GM12878 (cell line): ENCODE measurements around the gene ASNSD1. TPM values are rescaled to one million over a fixed set of nuclear protein-coding genes. Genes with fewer than 3 reads are reported as not detected.

ENCODE experiments used
- ATAC-seq: fragments of 200-7000 bp; cut with Tn5 transposase; 3 replicates; pipeline ENCODE4 v1.9.1; 2020; ENCODE audit warnings: mild to moderate bottlenecking, moderate library complexity
- BruUV-seq: library from RNA; stranded (reverse); fragments of 400-500 nt; replicated peaks from 2 replicates; lab custom pipeline; 2021; lab: Mats Ljungman, UMichigan
- CTCF ChIA-PET: fragments of 300-600 bp; sonication (Branson Sonifier 250); formaldehyde crosslinking; extraction: SDS; loops from one replicate; lab custom pipeline; 2021; ENCODE audit warnings: inconsistent platforms; lab: Yijun Ruan, JAX
- POLR2A ChIA-PET: fragments of 350-600 bp; formaldehyde crosslinking; extraction: SDS; loops from one replicate; lab custom pipeline; 2021; ENCODE audit warnings: inconsistent platforms; lab: Charles Lee
- RAD21 ChIA-PET: fragments of 300-600 bp; sonication (Branson Sonifier 250); formaldehyde crosslinking; loops from one replicate; lab custom pipeline; 2023; ENCODE audit warnings: antibody characterized with exemption; ENCODE audit not compliant: unreplicated experiment; lab: Charles Lee
- SMC1A ChIA-PET: fragments of 300-600 bp; sonication (Branson Sonifier 250); formaldehyde crosslinking; loops from one replicate; lab custom pipeline; 2023; ENCODE audit not compliant: unreplicated experiment, uncharacterized antibody; lab: Charles Lee
- DNase-seq: peaks from one replicate; pipeline ENCODE4 v3.0.0-alpha.2; 2011; ENCODE audit warnings: low read depth, low spot score
- FAIRE-seq: peaks from 3 replicates; lab custom pipeline; 2011; peaks lifted over from hg19 to GRCh38; lab: Jason Lieb, UNC
- H2AFZ ChIP-seq: 2 replicates; pipeline ENCODE4 v1.6.0; 2011; ENCODE audit warnings: low read depth, low read length, control low read depth; ENCODE audit not compliant: control insufficient read depth
- H3K27ac ChIP-seq: 2 replicates; pipeline ENCODE4 v1.5.1; 2011; ENCODE audit warnings: control low read depth; ENCODE audit not compliant: control insufficient read depth, insufficient read depth
- H3K27me3 ChIP-seq, 2 experiments: replicated peaks in 1 of 2; 2 replicates each; pipeline versions ENCODE4 v1.6.0 to v1.6.1; 2011; ENCODE audit warnings: low read length in 1 of 2; ENCODE audit not compliant: control insufficient read depth in 2 of 2, insufficient read depth in 2 of 2
- H3K36me3 ChIP-seq, 2 experiments: 2 replicates each; pipeline ENCODE4 v1.5.1; 2011; ENCODE audit warnings: low read length in 1 of 2; ENCODE audit not compliant: control insufficient read depth in 2 of 2, insufficient read depth in 2 of 2
- H3K4me1 ChIP-seq: 2 replicates; pipeline ENCODE4 v1.6.1; 2011; ENCODE audit warnings: mild to moderate bottlenecking, low read length, moderate library complexity, mixed read lengths; ENCODE audit not compliant: control insufficient read depth, insufficient read depth
- H3K4me2 ChIP-seq: 2 replicates; pipeline ENCODE4 v1.6.0; 2011; ENCODE audit warnings: control low read depth; ENCODE audit not compliant: control insufficient read depth, insufficient read depth
- H3K4me3 ChIP-seq: fragments of 200-600 bp; sonication (generic); 2 replicates; pipeline ENCODE4 v1.5.1; 2016
- H3K79me2 ChIP-seq: 2 replicates; pipeline ENCODE4 v1.6.0; 2011; ENCODE audit warnings: low read length; ENCODE audit not compliant: control insufficient read depth, insufficient read depth
- H3K9ac ChIP-seq: 2 replicates; pipeline ENCODE4 v1.8.0; 2011; ENCODE audit warnings: low read length, control low read depth, mixed read lengths; ENCODE audit not compliant: control insufficient read depth, insufficient read depth
- H3K9me3 ChIP-seq: replicated peaks from 3 replicates; pipeline ENCODE4 v1.5.1; 2011; ENCODE audit warnings: mild to moderate bottlenecking, low read length; ENCODE audit not compliant: control insufficient read depth, insufficient read depth
- H4K20me1 ChIP-seq: 2 replicates; pipeline ENCODE4 v1.6.0; 2011; ENCODE audit not compliant: control insufficient read depth, insufficient read depth
- CBFB ChIP-seq: IDR thresholded peaks from 2 replicates; pipeline ENCODE4 v1.6.1; 2016; ENCODE audit warnings: antibody characterized with exemption, low read depth
- CBX5 ChIP-seq: sonication (generic); IDR thresholded peaks from 2 replicates; pipeline ENCODE4 v1.6.1; 2016; ENCODE audit warnings: low read depth, moderate library complexity, mild to moderate bottlenecking, inconsistent platforms
- CEBPB ChIP-seq, 2 experiments: fragments of 150-350 bp in 1 of 2; IDR thresholded peaks; 2 replicates each; pipeline ENCODE4 v1.6.1; 2012 to 2014; ENCODE audit warnings: low read depth in 2 of 2, low read length in 2 of 2, borderline replicate concordance in 1 of 2, inconsistent platforms in 1 of 2
- HDAC6 ChIP-seq: fragments of 200-600 bp; sonication (generic); IDR thresholded peaks from one replicate; pipeline ENCODE4 v1.8.0; 2017; ENCODE audit warnings: antibody characterized with exemption; ENCODE audit not compliant: unreplicated experiment
- IRF3 ChIP-seq: fragments of 450-650 bp; IDR thresholded peaks from 2 replicates; pipeline ENCODE4 v1.6.1; 2014; ENCODE audit warnings: mild to moderate bottlenecking
- NKRF ChIP-seq: fragments of 450-650 bp; conservative IDR thresholded peaks from 2 replicates; pipeline ENCODE4 v1.6.1; 2017; ENCODE audit warnings: mild to moderate bottlenecking, moderate library complexity
- RAD51 ChIP-seq: fragments of 450-650 bp; IDR thresholded peaks from 2 replicates; pipeline ENCODE4 v1.6.1; 2016; ENCODE audit warnings: moderate library complexity, mild to moderate bottlenecking, inconsistent platforms
- RB1 ChIP-seq: fragments of 450-650 bp; formaldehyde crosslinking; IDR thresholded peaks from 2 replicates; pipeline ENCODE4 v1.6.1; 2017; ENCODE audit warnings: mild to moderate bottlenecking, borderline replicate concordance
- STAT1 ChIP-seq: fragments of 450-650 bp; conservative IDR thresholded peaks from 2 replicates; pipeline ENCODE4 v1.6.1; 2014; ENCODE audit warnings: antibody characterized with exemption, mild to moderate bottlenecking
- SUPT20H ChIP-seq: IDR thresholded peaks from 2 replicates; pipeline ENCODE4 v1.6.1; 2011; ENCODE audit warnings: low read depth, mild to moderate bottlenecking, low read length, moderate library complexity, borderline replicate concordance; ENCODE audit not compliant: control insufficient read depth
- WRNIP1 ChIP-seq: IDR thresholded peaks from 2 replicates; pipeline ENCODE4 v1.6.1; 2011; ENCODE audit warnings: low read depth, low read length, improper control_type of control experiment, borderline replicate concordance
- ZBTB4 ChIP-seq: fragments of 450-650 bp; formaldehyde crosslinking; IDR thresholded peaks from 2 replicates; pipeline ENCODE4 v1.4.0; 2022; ENCODE audit warnings: mild to moderate bottlenecking, moderate library complexity
- ZBTB40 ChIP-seq: fragments of 450-650 bp; IDR thresholded peaks from 2 replicates; pipeline ENCODE4 v1.6.1; 2016; ENCODE audit warnings: mild to moderate bottlenecking, moderate library complexity, borderline replicate concordance
- ZNF207 ChIP-seq: fragments of 450-650 bp; IDR thresholded peaks from 2 replicates; pipeline ENCODE4 v1.6.1; 2014; ENCODE audit warnings: antibody characterized with exemption, mild to moderate bottlenecking, borderline replicate concordance
- WGBS: methylation state at CpG from one replicate; pipeline ENCODE4 v1.1.6; 2016; ENCODE audit warnings: low lambda C conversion rate; ENCODE audit not compliant: insufficient replicate concordance, insufficient coverage; ENCODE audit errors: missing lambda C conversion rate; 5-methylcytosine and 5-hydroxymethylcytosine counted together
- in situ Hi-C: fragments of 300-500 bp; cut with MboI; formaldehyde crosslinking; loops from 9 replicates; pipeline ENCODE4 v1.14.3; 2018; ENCODE audit warnings: mixed read lengths
- intact Hi-C: fragments of 100-400 bp; cut with micrococcal nuclease; formaldehyde crosslinking; loops from one replicate; pipeline ENCODE4 v1.14.2; 2022; ENCODE audit not compliant: unreplicated experiment
- polyA plus RNA-seq, 11 experiments: library from polyadenylated mRNA; depleted of rRNA in 4 of 11; unstranded in 6 of 11; stranded (reverse) in 5 of 11; fragments of >200 nt; fragmentation: Nextera tagmentation in 4 of 11; fragmentation: Illumina TruSeq in 1 of 11; extraction: Ambion mirVana in 4 of 11; extraction: Trizol in 1 of 11; gene quantifications; 1 replicate in 1 of 11; 2 replicates in 10 of 11; pipeline versions ENCODE4 v1.2.1 to v1.2.3, GENCODE V29; 2011 to 2016; ENCODE audit warnings: inconsistent platforms in 2 of 11, missing spikeins in 2 of 11, low read depth in 1 of 11
- total RNA-seq, 4 experiments: library from RNA; depleted of rRNA in 3 of 4; stranded (reverse); fragments of >200 nt in 3 of 4; fragmentation: Illumina TruSeq in 1 of 4; extraction: Trizol in 1 of 4; gene quantifications; 2 replicates each; pipeline versions ENCODE4 v1.2.1 to v1.2.3, GENCODE V29; 2013 to 2021

Gene ASNSD1
- total and polyA plus RNA-seq, 10 of the 15 experiments (the other 5 are each of a cell fraction or from before 2014, with no cell fraction given): 39.1 to 89.8 (median 72.1) TPM

GRCh38 chr2:189641002-189641401 lies 20.3 kb upstream of the ASNSD1 start:
- Histone ChIP-seq H4K20me1 (no peaks in the 10 kb centered on the region), H3K9me3 (no peaks in the 10 kb centered on the region), H3K79me2 (no peaks in the 10 kb centered on the region), H3K36me3 (no peaks in the 10 kb centered on the region), H3K27me3 (no peaks in the 10 kb centered on the region), H3K4me2 (no peak overlapping the region), H3K27ac (no peak overlapping the region), H3K4me3 (no peak overlapping the region), H3K9ac (no peak overlapping the region), H3K4me1 (no peaks in the 10 kb centered on the region), H2AFZ (no peak overlapping the region)
- ChIA-PET POLR2A (no interaction called here), CTCF (no interaction called here), RAD21 (no interaction called here), SMC1A (interaction anchor here (1.1 kb wide), 1 partner anchor 12 kb away, joined by 4 read pairs; no protein-coding TSS in a partner anchor)
- no peak for DNase-seq
- WGBS: 95% methylated on average over 1 of the region's 1 CpG
- no peak for FAIRE-seq
- intact Hi-C loops: no loop called here
- in situ Hi-C loops: no loop called here
- no peak for ATAC-seq
- no TSS peak for BruUV-seq
- no peak for TF ChIP-seq WRNIP1
- TF ChIP-seq ZBTB40: no peak
- TF ChIP-seq RB1: no peak
- TF ChIP-seq CBFB: no peak
- no peak for TF ChIP-seq ZNF207
- no peak for TF ChIP-seq RAD51
- no peak for TF ChIP-seq ZBTB4 (CRISPR knock-in tag)
- TF ChIP-seq IRF3: no peak
- no peak for TF ChIP-seq STAT1
- TF ChIP-seq SUPT20H: no peak
- TF ChIP-seq CBX5: no peak
- TF ChIP-seq NKRF: no peak
- TF ChIP-seq HDAC6: no peak
- TF ChIP-seq CEBPB (IDR thresholded peaks at IDR 0.05; ENCODE audit: borderline replicate concordance in 1 of 2, low read depth in 2 of 2, low read length in 2 of 2): no peak
